Activated CD4-positive, alpha-beta T cell treated with anti-CD3 and anti-CD28 coated beads, Interleukin-2, amount 50 U/mL, for 4 hours (primary cell): ENCODE data around the gene ERC1.

Experiments
- DNase-seq, 2 experiments: peaks; one replicate each; pipeline ENCODE4 v3.0.0-alpha.2; 2020

The ERC1 gene

GRCh38 chr12:990661-991349 lies at the start of gene ERC1:
Gene ERC1, plus strand, starts transcription at chr12:991223. Its CDS starts 36,681 bp downstream, at chr12:1027904.
- peak; percentile 78 to 79 for DNase-seq

- no peak for DNase-seq
These were observed 48.0 kb upstream of the ERC1 start for GRCh38 chr12:943051-943450.

GRCh38 chr12:944211-944610 lies 46.8 kb upstream of the ERC1 start:
- DNase-seq, result no peak

GRCh38 chr12:946212-946611 lies 44.8 kb upstream of the ERC1 start:
- no peak for DNase-seq

- no peak for DNase-seq
These were observed 44.4 kb upstream of the ERC1 start for GRCh38 chr12:946631-947030.

GRCh38 chr12:948238-948637 lies 42.8 kb upstream of the ERC1 start:
- no peak for DNase-seq

- DNase-seq, result peak; percentile 97
These were observed 41.4 kb upstream of the ERC1 start, which contains the start of gene RAD52 for GRCh38 chr12:949453-950191. Gene RAD52, minus strand, starts transcription at chr12:949694. Its CDS starts 16,636 bp downstream, at chr12:933058.

GRCh38 chr12:951176-951575 lies 39.8 kb upstream of the ERC1 start:
- no peak for DNase-seq

- no peak for DNase-seq
These were observed 37.2 kb upstream of the ERC1 start for GRCh38 chr12:953776-954175.

- no peak for DNase-seq
These were observed 36.3 kb upstream of the ERC1 start for GRCh38 chr12:954741-955140.

- no peak for DNase-seq
These were observed 35.1 kb upstream of the ERC1 start for GRCh38 chr12:955939-956338.

GRCh38 chr12:958588-959123 lies 32.4 kb upstream of the ERC1 start:
- DNase-seq, result no peak

- no peak for DNase-seq
These were observed 24.3 kb upstream of the ERC1 start for GRCh38 chr12:966724-967123.

GRCh38 chr12:967641-968040 lies 23.4 kb upstream of the ERC1 start:
- DNase-seq, result no peak

- DNase-seq, result no peak
These were observed 22.5 kb upstream of the ERC1 start for GRCh38 chr12:968545-968944.

GRCh38 chr12:969821-970220 lies 21.2 kb upstream of the ERC1 start:
- no peak for DNase-seq

- no peak for DNase-seq
These were observed 19.0 kb upstream of the ERC1 start for GRCh38 chr12:971991-972390.

GRCh38 chr12:974271-974862 lies 16.7 kb upstream of the ERC1 start:
- no peak for DNase-seq

- no peak for DNase-seq
These were observed 14.4 kb upstream of the ERC1 start for GRCh38 chr12:976644-977043.

- no peak for DNase-seq
These were observed 13.9 kb upstream of the ERC1 start for GRCh38 chr12:977156-977555.

- DNase-seq, result no peak
These were observed 11.7 kb upstream of the ERC1 start for GRCh38 chr12:979349-979748.

- DNase-seq, result no peak
These were observed 9.7 kb upstream of the ERC1 start for GRCh38 chr12:981176-981828.

- no peak for DNase-seq
These were observed 9.1 kb upstream of the ERC1 start for GRCh38 chr12:981961-982360.
